Measurements from ENCODE around the gene CEMIP.

- TF ChIP-seq EZH2 (IDR thresholded peaks at IDR 0.05): no peak
- no peak for TF ChIP-seq CTCF (IDR thresholded peaks at IDR 0.05)
These were observed 115.9 kb downstream of the CEMIP start for GRCh38 chr15:80895091-80895490.

Data from neural progenitor cell (in vitro differentiated cells).